Endometrium (tissue), 2 donors: Measurements from ENCODE around the gene GRAMD2B.
"Not testable (repeated sequence)": the region's sequence is repeated elsewhere in the genome, so short reads cannot be mapped to it uniquely, and the experiment has no call there.

ENCODE experiments used
- FAIRE-seq: peaks from 2 replicates; lab custom pipeline; 2012; peaks lifted over from hg19 to GRCh38; lab: Jason Lieb, UNC
- donor health status: control.
- donor health status: control.

Gene GRAMD2B

GRCh38 chr5:126413856-126414255, 9.4 kb upstream of the GRAMD2B start:
- no peak for FAIRE-seq

- peak; percentile 84 for FAIRE-seq
Observed at GRCh38 chr5:126414874-126415502, 8.2 kb upstream of the GRAMD2B start.

GRCh38 chr5:126415789-126416188, 7.4 kb upstream of the GRAMD2B start:
- no peak for FAIRE-seq

GRCh38 chr5:126416266-126416925, 6.8 kb upstream of the GRAMD2B start:
- FAIRE-seq = no peak

GRCh38 chr5:126417178-126417577, 6.0 kb upstream of the GRAMD2B start:
- no peak for FAIRE-seq

GRCh38 chr5:126419102-126419501, 4.1 kb upstream of the GRAMD2B start:
- no peak for FAIRE-seq

- no peak for FAIRE-seq
Observed at GRCh38 chr5:126428421-126428820, 5.2 kb downstream of the GRAMD2B start.

- FAIRE-seq = peak; percentile 61
Observed at GRCh38 chr5:126430631-126431030, 7.4 kb downstream of the GRAMD2B start.

- FAIRE-seq = no peak
Observed at GRCh38 chr5:126433701-126434100, 10.5 kb downstream of the GRAMD2B start.

- FAIRE-seq = no peak
Observed at GRCh38 chr5:126435261-126435660, 12.1 kb downstream of the GRAMD2B start.

- no peak for FAIRE-seq
Observed at GRCh38 chr5:126435714-126436113, 12.5 kb downstream of the GRAMD2B start.

GRCh38 chr5:126437721-126438120, 14.5 kb downstream of the GRAMD2B start:
- no peak for FAIRE-seq

GRCh38 chr5:126438267-126438666, 15.1 kb downstream of the GRAMD2B start:
- FAIRE-seq = no peak

- FAIRE-seq = no peak
Observed at GRCh38 chr5:126438868-126439267, 15.7 kb downstream of the GRAMD2B start.

GRCh38 chr5:126439724-126440123, 16.5 kb downstream of the GRAMD2B start:
- not testable (repeated sequence) for FAIRE-seq

GRCh38 chr5:126441230-126441629, 18.0 kb downstream of the GRAMD2B start:
- no peak for FAIRE-seq

GRCh38 chr5:126443374-126443851, 20.2 kb downstream of the GRAMD2B start:
- no peak for FAIRE-seq

GRCh38 chr5:126444137-126444536, 20.9 kb downstream of the GRAMD2B start:
- FAIRE-seq = no peak

- FAIRE-seq = no peak
Observed at GRCh38 chr5:126445502-126446174, 22.4 kb downstream of the GRAMD2B start.

GRCh38 chr5:126446498-126447224, 23.5 kb downstream of the GRAMD2B start:
- FAIRE-seq = no peak

GRCh38 chr5:126448720-126449119, 25.5 kb downstream of the GRAMD2B start:
- FAIRE-seq = no peak

- FAIRE-seq = no peak
Observed at GRCh38 chr5:126449751-126450271, 26.6 kb downstream of the GRAMD2B start.
